ENCODE measurements around the gene CASR. TPM values are rescaled to one million over a fixed set of nuclear protein-coding genes. Genes with fewer than 3 reads are reported as not detected.
A peak's percentile ranks its signal among the peaks of the same experiment; 100 is the strongest.

The CASR gene
- total RNA-seq, 1 donor: not detected

DNA sequence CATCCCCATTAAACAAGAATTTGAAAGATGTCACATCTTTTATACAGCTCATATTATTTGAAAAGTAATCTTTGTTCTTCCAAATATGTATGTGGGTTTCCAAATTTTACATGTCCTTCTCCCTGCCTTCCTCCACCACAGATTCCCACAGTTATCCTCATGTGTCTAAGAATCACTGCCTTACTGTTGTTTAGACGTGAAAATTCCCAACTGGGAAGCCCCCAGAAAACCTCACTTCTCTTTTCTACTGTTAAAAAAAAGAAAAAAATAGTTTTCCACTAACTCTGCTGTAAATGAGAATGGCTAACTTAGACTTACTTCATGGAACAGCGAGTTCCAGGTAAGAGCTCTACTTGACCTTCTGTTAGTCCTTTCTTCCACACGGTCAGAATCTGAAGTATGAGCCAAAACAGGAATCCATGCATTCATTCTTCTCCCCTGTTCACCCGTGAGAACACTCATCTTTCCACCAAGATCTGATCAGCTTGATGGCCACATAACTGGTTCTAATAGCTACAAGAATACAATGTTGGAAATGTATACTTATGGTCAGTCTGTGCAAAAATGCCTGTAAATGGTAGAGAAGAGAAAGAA is 123.7 kb downstream of the CASR start:
- no peak overlapping the region for H3K4me3 ChIP-seq (ENCODE audit: low read depth, low read length)
- DNase-seq (ENCODE audit: low read depth): no peak
- TF ChIP-seq, protein P1, sequence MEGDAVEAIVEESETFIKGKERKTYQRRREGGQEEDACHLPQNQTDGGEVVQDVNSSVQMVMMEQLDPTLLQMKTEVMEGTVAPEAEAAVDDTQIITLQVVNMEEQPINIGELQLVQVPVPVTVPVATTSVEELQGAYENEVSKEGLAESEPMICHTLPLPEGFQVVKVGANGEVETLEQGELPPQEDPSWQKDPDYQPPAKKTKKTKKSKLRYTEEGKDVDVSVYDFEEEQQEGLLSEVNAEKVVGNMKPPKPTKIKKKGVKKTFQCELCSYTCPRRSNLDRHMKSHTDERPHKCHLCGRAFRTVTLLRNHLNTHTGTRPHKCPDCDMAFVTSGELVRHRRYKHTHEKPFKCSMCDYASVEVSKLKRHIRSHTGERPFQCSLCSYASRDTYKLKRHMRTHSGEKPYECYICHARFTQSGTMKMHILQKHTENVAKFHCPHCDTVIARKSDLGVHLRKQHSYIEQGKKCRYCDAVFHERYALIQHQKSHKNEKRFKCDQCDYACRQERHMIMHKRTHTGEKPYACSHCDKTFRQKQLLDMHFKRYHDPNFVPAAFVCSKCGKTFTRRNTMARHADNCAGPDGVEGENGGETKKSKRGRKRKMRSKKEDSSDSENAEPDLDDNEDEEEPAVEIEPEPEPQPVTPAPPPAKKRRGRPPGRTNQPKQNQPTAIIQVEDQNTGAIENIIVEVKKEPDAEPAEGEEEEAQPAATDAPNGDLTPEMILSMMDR (IDR thresholded peaks at IDR 0.05; ENCODE audit: insufficient read depth, low read length): no peak

DNA sequence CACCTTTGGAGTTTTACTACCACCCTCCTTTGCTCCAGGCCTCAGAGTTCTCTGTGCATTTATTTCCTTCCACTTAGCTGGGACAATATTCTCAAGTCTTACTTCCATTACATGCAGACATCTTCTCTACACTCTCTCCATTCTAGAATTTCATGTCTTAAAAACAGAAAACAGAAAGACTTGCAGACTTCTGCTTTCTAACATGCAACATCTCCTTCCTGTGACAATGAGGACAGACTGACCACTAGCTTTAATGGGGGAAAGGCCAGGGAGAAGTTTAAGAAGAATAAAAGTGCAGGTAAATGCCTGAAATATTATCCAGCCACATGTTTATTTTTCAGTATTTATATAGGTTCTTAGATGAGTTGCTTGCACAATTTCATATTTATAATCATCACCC is 124.5 kb downstream of the CASR start:
- DNase-seq (ENCODE audit: low read depth): no peak
- TF ChIP-seq, protein P1 (IDR thresholded peaks at IDR 0.05; ENCODE audit: insufficient read depth, low read length): no peak
- no peak overlapping the region for H3K4me3 ChIP-seq (ENCODE audit: low read depth, low read length)

DNA sequence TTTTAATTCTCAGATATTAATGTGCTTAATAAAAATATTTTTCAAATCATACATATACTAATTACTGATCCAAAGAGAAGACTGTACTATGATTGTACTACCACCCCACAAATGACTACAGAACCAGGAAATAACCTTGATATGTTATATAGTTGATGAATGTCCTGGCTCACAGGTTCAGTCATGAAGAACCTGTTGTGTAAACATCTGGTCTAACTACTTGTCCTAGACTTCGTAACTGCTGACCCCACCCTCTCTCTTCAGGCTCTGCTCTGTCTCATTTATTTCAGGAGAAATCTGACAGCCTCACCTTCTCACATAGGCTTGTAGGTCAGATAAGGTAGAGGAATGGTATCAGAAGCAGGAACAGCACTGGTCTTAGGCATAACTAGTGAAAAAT is 126.9 kb downstream of the CASR start:
- no peak for DNase-seq (ENCODE audit: low read depth)
- no peak overlapping the region for H3K4me3 ChIP-seq (ENCODE audit: low read depth, low read length)
- TF ChIP-seq, protein P1 (IDR thresholded peaks at IDR 0.05; ENCODE audit: insufficient read depth, low read length): no peak

DNA sequence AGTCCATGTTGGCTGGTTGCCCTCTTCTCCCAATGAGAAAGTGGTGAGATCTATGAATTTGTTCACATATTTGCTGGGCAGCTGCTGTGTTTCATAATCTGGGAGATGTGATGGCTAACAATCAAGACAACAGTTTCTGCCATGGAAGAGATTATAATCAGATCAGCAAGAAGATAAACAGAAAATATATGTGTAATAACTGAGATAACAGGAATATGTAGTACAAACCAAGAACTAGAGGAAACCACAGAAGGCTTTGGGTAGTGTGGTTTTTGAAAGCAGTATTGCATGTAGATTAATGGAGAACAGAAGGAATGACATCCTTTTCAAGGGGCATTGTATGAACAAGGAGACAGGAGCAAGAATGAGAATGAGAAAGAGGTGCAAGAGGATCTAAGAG is 129.4 kb downstream of the CASR start:
- no peak overlapping the region for H3K4me3 ChIP-seq (ENCODE audit: low read depth, low read length)
- TF ChIP-seq, protein P1 (IDR thresholded peaks at IDR 0.05; ENCODE audit: insufficient read depth, low read length): no peak
- DNase-seq (ENCODE audit: low read depth): no peak

DNA sequence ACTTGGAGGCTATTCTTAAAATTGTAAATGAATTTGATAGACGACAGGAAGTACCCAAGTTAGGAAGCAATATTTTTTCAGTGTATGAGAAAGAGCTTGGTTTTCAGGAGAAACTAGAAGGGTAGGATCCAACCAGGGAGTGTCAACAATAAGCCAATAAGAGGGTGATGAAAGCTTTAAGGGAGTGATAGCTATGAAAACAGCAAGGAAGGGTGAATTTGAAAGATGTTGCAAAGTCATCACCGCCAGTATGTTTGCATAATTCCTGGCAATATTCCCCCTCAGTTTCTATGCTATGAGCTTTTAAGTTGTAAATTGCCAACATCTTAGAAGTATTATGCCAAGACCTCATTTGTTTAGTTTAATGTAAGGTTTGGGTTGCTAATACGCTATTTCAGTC is 129.8 kb downstream of the CASR start:
- DNase-seq (ENCODE audit: low read depth): peak; percentile 5
- TF ChIP-seq, protein P1 (IDR thresholded peaks at IDR 0.05; ENCODE audit: insufficient read depth, low read length): no peak

DNA sequence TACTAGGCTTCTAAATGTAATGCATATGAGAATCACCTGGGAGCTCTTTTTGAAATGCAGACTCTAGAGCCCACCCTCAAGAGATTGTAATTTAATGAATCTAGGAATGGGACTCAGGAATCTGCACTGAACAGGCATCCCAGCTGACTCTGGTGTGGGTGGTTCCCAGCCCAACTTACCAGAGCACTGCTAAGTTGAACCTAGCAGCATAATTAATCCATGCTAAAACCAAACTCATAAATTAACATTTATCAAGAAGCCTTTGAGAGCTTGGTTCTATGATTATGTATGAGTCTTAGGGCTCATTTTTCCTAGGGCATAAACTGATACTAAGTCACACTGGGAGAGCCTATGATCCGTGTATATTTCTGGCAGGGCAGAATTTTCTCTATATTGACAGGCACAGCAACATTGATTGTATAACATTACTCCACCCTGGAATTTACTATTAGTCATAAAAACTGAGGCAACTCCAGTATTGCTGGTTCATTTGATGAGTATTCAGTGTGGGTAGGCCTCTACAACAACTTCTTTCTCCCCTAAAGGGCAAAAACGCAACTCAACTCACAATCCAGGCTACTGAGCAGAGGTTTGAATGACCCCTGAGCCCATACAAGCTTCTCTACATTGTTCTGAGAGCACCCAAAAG is 130.9 kb downstream of the CASR start:
- DNase-seq (ENCODE audit: low read depth): no peak
- H3K4me3 ChIP-seq (ENCODE audit: low read depth, low read length): no peak overlapping the region
- TF ChIP-seq, protein P1 (IDR thresholded peaks at IDR 0.05; ENCODE audit: insufficient read depth, low read length): no peak

More for the DNA sequence above, 129.8 kb downstream of the CASR start:
- H3K4me3 ChIP-seq (ENCODE audit: low read depth, low read length): no peak overlapping the region
